Adipose tissue (tissue), 3 donors: ENCODE results near the gene PPL. TPM values are rescaled to one million over a fixed set of nuclear protein-coding genes. Genes with fewer than 3 reads are reported as not detected.
A peak's percentile ranks its signal among the peaks of the same experiment; 100 is the strongest.

Source experiments
- H3K27ac ChIP-seq: one replicate; pipeline ENCODE4 v1.5.1; 2013; ENCODE audit warnings: low read depth, low read length
- WGBS, 3 donors: extraction: QIAGEN DNeasy Blood & Tissue Kit; methylation state at CpG; one replicate each; pipeline ENCODE4 v1.1.7; 2013; 5-methylcytosine and 5-hydroxymethylcytosine counted together
- polyA plus RNA-seq, 3 donors: library from polyadenylated mRNA; stranded (reverse); fragments of 200-250 nt; gene quantifications; one replicate each; pipeline ENCODE4 v1.2.3, GENCODE V29; 2013
- donor health status: healthy with polysubstance abuse.
- donor health status: Bipolar disorder and iron deficiency.
- donor health status: healthy.

PPL gene
- polyA plus RNA-seq, 3 donors = 8.1 to 44.6 (median 9.9) TPM

- 87 to 95% (median 90%) methylated on average over 2 of the region's 2 CpGs for WGBS, 3 donors
These were observed 81.1 kb downstream of the PPL start for GRCh38 chr16:4855804-4856203.

GRCh38 chr16:4855371-4855770, 81.6 kb downstream of the PPL start:
- H3K27ac ChIP-seq = no peak overlapping the region
- whole genome bisulfite sequencing, 3 donors = 85 to 95% (median 95%) methylated on average over 5 of the region's 5 CpGs

More at GRCh38 chr16:4855804-4856203, 81.1 kb downstream of the PPL start:
- H3K27ac ChIP-seq = no peak overlapping the region

GRCh38 chr16:4852221-4852872, 84.6 kb downstream of the PPL start:
- 48 to 69% (median 66%) methylated on average over 1 of the region's 1 CpG for WGBS, 3 donors
- no peak overlapping the region for H3K27ac ChIP-seq

DNA sequence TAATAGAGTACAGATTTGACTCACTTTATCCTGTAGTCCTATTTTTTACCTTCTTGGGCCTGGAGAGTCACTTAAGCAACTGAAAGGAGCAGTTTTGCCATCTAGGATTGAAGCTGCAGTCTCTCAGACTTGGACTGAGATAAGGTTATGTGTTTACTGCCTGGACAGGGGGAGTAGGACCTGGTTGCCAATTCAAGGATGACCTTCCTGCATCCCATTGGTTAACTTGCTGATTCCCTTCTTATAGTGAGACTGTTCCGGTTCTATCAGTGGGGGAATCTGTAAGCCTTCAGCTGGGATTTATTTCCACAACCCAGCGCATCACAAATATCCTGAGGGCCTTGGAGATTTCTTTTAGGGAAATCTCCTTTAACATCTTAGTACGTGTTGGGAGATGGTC, 86.7 kb downstream of the PPL start:
- WGBS, 3 donors = 57 to 73% (median 63%) methylated on average over 3 of the region's 3 CpGs
- no peak overlapping the region for H3K27ac ChIP-seq

GRCh38 chr16:4847774-4848587, 89.0 kb downstream of the PPL start:
- H3K27ac ChIP-seq = peak overlapping the region; percentile 86
- WGBS, 3 donors = 0 to 1% (median 0%) methylated on average over 71 to 83 of the region's 83 CpGs

- 0 to 1% (median 1%) methylated on average over 49 to 126 of the region's 126 CpGs for WGBS, 3 donors
- H3K27ac ChIP-seq = peak within 1 kb of the TSS; percentile 86
These were observed 89.8 kb downstream of the PPL start, which contains the start of the genes GLYR1 and UBN1 for GRCh38 chr16:4846901-4847773. Gene GLYR1 (minus strand): TSS chr16:4847288. CDS start chr16:4847265, 23 bp downstream. Gene UBN1 (plus strand): TSS chr16:4847481. CDS start chr16:4852918, 5,437 bp downstream.

DNA sequence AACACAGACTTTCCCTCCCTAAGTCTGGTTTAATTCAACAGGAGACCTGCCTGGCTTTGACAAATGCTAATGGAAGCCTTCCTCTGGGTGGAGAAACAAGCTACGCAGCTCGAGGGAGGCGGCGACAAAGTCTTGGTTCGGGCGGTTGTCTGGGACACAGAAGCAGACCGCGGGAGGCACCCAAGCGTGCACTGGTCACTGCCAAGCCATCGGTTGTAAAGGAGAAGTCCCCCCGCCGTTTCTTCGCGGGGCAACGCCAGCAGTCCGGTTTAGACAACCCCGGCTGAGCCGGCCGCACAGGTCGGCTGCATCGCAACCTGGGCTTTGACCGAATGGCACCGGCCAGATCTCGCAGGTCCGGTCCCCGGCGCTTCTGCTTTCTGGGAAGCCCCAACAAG, 90.4 kb downstream of the PPL start:
- peak overlapping the region; percentile 22 for H3K27ac ChIP-seq
- 0 to 1% (median 0%) methylated on average over 24 to 27 of the region's 27 CpGs for WGBS, 3 donors

- H3K27ac ChIP-seq = no peak overlapping the region
- 76 to 77% (median 77%) methylated on average over 5 of the region's 5 CpGs for WGBS, 3 donors
These were observed 96.0 kb downstream of the PPL start for GRCh38 chr16:4840984-4841383.

DNA sequence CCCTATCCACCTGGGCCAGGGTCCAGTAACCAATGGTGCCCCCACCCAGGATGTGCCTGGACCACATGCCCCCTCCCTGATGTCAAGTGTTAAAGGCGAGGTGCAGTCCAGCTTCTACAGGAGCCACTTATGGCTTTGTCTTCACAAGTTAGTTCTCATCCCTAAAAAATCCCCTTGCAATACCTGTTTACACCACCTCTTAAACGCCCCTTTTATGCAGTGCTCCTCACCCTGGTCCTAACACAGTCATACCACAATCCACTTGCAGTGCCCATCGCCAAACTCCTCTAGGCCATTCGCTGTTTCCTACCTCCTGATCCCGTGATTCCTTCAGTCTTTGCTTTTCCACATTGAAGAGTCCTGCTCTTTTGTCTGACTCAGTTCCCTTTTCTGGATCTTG, 97.0 kb downstream of the PPL start:
- 91 to 94% (median 93%) methylated on average over 5 of the region's 5 CpGs for WGBS, 3 donors
- no peak overlapping the region for H3K27ac ChIP-seq

- WGBS, 3 donors = 85 to 95% (median 90%) methylated on average over 13 of the region's 13 CpGs
- H3K27ac ChIP-seq = no peak overlapping the region
These were observed 99.0 kb downstream of the PPL start for GRCh38 chr16:4837733-4838501.

DNA sequence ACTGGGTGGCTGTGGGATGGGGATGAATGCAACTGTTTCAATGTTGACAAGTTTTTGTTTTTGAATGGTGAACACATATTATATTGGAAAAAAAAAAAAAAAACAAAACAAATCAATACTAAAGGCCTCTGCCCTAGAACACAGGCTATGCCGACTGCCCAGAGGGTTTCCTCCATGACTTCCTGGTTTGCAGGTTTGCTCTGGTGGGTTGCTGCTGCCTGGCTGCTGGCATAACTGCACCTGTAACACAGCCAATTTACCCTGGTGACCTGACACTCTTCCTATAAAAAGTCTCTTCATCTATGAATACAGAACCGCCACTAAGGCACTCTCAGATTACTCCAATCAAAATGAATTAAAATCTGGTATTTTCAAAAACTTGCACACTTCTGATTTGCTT, 100.2 kb downstream of the PPL start:
- H3K27ac ChIP-seq = no peak overlapping the region
- 76 to 93% (median 88%) methylated on average over 2 of the region's 2 CpGs for WGBS, 3 donors

GRCh38 chr16:4833584-4833983, 103.4 kb downstream of the PPL start:
- no peak overlapping the region for H3K27ac ChIP-seq
- WGBS, 3 donors = 90 to 100% (median 98%) methylated on average over 1 of the region's 1 CpG

GRCh38 chr16:4832698-4833343, 104.1 kb downstream of the PPL start:
- H3K27ac ChIP-seq = no peak overlapping the region
- 82 to 92% (median 84%) methylated on average over 6 of the region's 6 CpGs for WGBS, 3 donors

Other genes starting within 250 kb of the PPL start
- 10 to 100 TPM; 22.0 to 47.2 (median 31.0) TPM for gene NUDT16L1, start 243.6 kb downstream of the PPL start, polyA plus RNA-seq
- gene ANKS3, start 202.9 kb downstream of the PPL start, polyA plus RNA-seq = 10 to 100 TPM; 10.6 to 19.1 (median 11.4) TPM
- gene DNAAF8, start 202.6 kb downstream of the PPL start, polyA plus RNA-seq = under 1 TPM; 0.43 to 0.94 (median 0.90) TPM
- 1 to 10 TPM; 4.3 to 5.4 (median 4.4) TPM for gene ZNF500, start 170.0 kb downstream of the PPL start, polyA plus RNA-seq
- gene SEPTIN12, start 148.8 kb downstream of the PPL start, polyA plus RNA-seq = not detected
- gene SMIM22, start 141.8 kb downstream of the PPL start, polyA plus RNA-seq = 100 to 1,000 TPM in 1 of 3 donors, 10 to 100 TPM in 1, 1 to 10 TPM in 1; 3.3 to 174 (median 46.3) TPM
- gene ROGDI, start 134.5 kb downstream of the PPL start, polyA plus RNA-seq = 10 to 100 TPM; 10.6 to 19.5 (median 15.9) TPM
- gene GLYR1, start 89.9 kb downstream of the PPL start, polyA plus RNA-seq = 10 to 100 TPM; 20.6 to 45.3 (median 44.4) TPM
- 10 to 100 TPM in 2 of 3 donors, 1 to 10 TPM in 1; 7.4 to 15.5 (median 15.4) TPM for gene UBN1, start 89.7 kb downstream of the PPL start, polyA plus RNA-seq
- under 1 TPM; 0.24 to 0.67 (median 0.27) TPM for gene SEC14L5, start 21.2 kb upstream of the PPL start, polyA plus RNA-seq
- gene NAGPA, start 96.8 kb upstream of the PPL start, polyA plus RNA-seq = 10 to 100 TPM in 1 of 3 donors, 1 to 10 TPM in 2; 4.9 to 12.6 (median 6.8) TPM
- gene C16orf89, start 128.8 kb upstream of the PPL start, polyA plus RNA-seq = 10 to 100 TPM in 2 of 3 donors, 1 to 10 TPM in 1; 6.8 to 25.6 (median 19.9) TPM
- 10 to 100 TPM in 2 of 3 donors, 1 to 10 TPM in 1; 8.8 to 18.3 (median 15.7) TPM for gene ALG1, start 134.7 kb upstream of the PPL start, polyA plus RNA-seq
- 1 to 10 TPM; 4.5 to 8.8 (median 5.5) TPM for gene EEF2KMT, start 160.6 kb upstream of the PPL start, polyA plus RNA-seq